Activated T-cell treated with anti-CD3 and anti-CD28 coated beads for 1 hour (primary cell): ENCODE data around the gene SDHAF2.
"Not testable (repeated sequence)": the region's sequence is repeated elsewhere in the genome, so short reads cannot be mapped to it uniquely, and the experiment has no call there.

ENCODE experiments used
- DNase-seq: peaks from one replicate; pipeline ENCODE4 v3.0.0-alpha.2; 2020; ENCODE audit warnings: low read depth

SDHAF2 gene

GRCh38 chr11:61425367-61426131, 4.4 kb upstream of the SDHAF2 start:
- DNase-seq: no peak

DNA sequence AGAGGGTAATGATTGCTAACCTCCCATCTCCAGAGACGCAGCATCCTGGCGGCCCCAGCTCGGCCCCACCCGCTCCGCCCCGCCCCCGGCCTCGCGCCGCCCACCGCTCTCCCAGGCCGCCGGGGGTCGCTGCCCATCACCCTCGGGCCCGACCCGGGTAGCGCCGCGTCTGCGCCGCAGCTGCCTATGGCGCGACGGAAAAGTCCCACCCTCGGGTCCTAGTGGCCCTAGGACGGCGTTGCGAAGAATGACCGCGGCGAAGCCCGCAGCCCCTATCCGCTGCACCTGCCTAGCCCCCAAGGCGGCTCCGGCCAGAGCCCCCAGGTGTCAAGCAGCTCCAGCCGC, 606 bp upstream of the SDHAF2 start:
- DNase-seq: peak; percentile 60

DNA sequence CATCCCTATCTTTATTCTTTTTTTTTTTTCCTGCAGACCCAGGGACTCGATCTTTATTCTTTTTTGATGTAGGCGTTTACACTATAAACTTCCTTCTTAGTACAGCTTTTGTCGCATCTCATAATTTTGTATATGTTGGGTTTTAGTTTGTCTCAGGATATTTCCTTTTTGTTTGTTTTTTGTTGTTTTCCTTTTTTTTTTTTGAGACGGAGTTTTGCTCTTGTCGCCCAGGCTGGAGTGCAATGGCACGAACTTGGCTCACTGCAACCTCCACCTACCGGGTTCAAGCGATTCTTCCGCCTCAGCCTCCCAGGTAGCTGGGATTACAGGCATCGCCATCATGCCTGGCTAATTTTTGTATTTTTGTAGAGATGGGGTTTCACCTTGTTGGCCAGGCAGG, 915 bp downstream of the SDHAF2 start:
- not testable (repeated sequence) for DNase-seq

- DNase-seq: no peak
Measured at GRCh38 chr11:61437496-61437895, 7.6 kb downstream of the SDHAF2 start.

DNA sequence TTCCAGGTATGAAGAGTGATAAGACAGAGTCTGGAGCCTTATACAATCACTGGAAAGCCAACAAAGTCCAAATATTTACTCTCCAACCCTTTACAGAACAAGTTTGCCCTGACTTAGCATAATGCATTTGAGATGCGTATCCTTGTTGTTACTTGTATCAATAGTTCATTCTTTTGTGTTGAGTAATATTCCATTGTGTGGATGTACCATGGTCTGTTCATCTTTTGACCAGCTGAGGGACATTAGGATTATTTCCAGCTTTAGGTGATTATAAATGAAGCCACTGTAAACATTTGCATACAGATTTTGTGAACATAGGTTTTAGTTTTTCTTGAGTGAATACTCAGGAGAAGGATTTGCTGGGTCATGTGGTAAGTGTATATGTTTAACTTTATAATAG, 9.7 kb downstream of the SDHAF2 start:
- no peak for DNase-seq

- DNase-seq: no peak
Measured at GRCh38 chr11:61442616-61443015, 12.7 kb downstream of the SDHAF2 start.

DNA sequence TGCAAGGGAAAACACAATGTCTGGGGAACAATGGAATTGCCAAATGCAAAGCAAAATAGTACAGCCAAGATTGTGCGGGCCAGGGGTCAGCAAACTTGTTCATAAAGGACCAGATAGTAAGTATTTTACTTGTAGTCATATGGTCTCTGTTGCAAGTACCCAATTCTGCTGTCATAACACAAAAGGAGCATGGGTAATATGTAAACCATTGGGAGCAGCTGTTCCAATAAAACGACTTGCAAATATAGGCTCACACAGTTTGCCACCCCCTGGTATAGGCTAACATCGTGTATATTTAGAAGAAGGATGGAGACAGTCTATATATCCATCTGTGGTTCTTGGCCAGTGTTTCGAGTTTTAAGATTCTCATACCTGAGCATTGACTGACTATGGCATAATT, 15.6 kb downstream of the SDHAF2 start:
- DNase-seq: no peak

GRCh38 chr11:61446211-61446651, 16.3 kb downstream of the SDHAF2 start:
- peak; percentile 66 for DNase-seq

DNA sequence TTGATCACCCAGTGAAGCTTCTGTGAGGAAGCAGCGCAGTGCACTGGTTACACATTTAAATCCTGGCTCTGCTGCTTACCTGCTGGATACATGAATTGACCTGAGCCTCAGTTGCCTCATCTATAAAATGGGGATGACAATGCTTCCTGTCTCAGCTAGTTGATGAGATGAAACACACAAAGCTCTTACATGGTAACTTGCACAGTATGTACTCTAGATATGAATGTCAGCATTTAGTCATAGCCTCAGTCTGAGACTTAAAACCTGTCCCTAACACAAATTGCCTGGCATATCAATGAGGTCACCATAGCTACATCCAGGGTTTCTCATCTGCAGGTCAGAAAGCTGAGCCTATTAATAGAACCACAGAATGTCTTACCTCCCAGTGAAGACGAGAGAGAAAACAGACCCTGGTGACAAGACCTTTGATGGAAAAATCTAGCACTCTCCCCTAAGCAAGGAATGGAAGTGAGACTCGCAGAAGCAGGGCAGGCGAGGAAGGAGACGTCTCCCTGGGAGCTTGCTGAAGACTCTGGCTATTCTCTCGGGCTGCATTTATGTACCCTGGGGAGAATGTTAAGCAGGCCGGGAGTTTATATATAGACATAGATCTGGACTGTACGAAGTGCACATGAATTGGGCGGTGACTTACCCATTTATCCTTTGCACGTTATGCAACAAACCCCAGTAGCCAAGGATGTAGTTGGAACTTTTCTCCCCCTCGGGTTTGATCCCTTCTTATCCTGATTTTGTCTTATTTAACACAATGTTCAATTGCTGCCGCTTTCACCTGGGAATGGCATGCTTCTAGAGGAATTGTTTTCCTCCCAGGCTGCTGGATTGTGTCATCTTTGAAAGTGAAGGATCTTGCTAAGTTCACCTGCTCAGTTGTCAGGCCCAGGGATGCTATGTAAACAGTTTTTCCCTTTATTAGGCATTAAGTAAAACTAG, 18.0 kb downstream of the SDHAF2 start:
- no peak for DNase-seq

DNA sequence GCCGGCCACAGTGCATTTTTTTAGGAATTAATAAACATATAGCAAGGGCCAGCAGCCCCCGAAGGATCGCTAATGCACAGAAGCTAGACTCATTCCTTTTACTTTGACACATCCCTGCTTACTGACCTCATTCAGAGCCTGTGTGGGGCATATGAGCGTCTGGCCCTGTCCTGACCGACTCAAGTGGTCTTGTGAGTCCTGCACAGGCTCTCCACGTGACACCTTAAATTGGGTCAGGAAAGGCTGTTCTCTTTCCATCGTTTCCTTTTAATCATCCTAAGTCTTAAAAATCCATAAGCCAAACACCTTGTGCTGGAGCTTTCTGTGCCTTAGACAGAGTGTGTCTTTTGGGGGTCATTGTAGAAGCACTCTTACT, 18.6 kb downstream of the SDHAF2 start:
- no peak for DNase-seq

GRCh38 chr11:61452825-61453224, 22.9 kb downstream of the SDHAF2 start:
- no peak for DNase-seq

- no peak for DNase-seq
Measured at GRCh38 chr11:61453695-61454094, 23.8 kb downstream of the SDHAF2 start.

GRCh38 chr11:61454520-61454919, 24.6 kb downstream of the SDHAF2 start:
- no peak for DNase-seq

GRCh38 chr11:61460474-61460881, 30.6 kb downstream of the SDHAF2 start:
- DNase-seq: no peak

- DNase-seq: no peak
Measured at GRCh38 chr11:61460986-61461385, 31.1 kb downstream of the SDHAF2 start.

- not testable (repeated sequence) for DNase-seq
Measured at GRCh38 chr11:61467602-61468001, 37.7 kb downstream of the SDHAF2 start.

DNA sequence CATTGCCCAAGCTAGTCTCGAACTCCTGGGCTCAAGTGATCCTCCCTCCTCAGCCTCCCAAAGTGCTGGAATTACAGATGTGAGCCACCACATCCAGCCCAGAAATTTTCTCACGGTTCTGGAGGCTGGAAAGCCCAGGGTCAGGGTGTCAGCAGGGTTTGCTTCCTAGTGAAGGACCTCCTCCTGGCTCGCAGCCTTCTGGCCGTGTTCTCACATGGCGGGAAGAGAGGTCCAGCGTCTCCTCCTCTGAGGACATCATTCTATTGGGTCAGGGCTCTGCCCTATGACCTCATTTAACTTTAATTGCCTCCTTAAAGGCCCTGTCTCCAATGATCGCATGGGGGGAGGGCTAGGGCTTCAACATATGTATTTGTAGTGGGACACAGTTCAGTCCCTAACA, 38.1 kb downstream of the SDHAF2 start:
- no peak for DNase-seq

DNA sequence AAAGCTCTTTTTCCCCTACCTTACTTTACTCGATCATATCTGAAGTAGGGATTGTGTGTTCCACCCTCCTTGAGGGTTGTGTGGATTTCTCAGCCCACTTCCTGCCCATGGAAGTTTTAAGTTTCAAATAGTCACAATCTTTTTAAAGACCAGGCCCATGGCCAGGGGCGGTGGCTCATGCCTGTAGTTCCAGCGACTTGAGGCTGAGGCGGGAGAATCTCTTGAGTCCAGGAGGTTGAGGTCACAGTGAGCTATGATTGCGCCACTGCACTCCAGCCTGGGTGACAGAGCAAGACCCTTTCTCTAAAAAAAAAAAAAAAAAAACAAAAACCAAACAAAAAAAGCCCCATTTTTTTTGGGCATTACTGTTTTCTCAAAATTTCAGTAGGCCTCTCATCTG, 42.4 kb downstream of the SDHAF2 start:
- no peak for DNase-seq

DNA sequence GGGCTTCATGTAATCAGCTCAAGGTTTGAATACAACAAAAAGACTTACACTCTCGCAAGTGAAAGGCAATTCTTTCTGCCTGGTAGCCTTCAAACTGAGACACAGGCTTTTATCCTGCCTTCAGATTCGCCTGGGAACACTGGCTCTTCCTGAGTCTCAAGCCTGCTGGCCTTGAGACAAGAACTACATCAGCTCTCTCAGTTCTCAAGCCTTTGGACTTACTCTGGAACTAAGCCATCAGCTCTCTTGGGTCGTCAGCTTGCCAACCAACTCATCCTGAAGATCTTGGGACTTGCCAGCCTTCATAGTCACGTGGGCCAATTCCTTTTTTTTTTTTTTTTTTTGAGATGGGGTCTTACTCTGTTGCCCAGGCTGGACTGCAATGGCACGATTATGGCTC, 42.9 kb downstream of the SDHAF2 start:
- no peak for DNase-seq

GRCh38 chr11:61473370-61474012, 43.6 kb downstream of the SDHAF2 start:
- no peak for DNase-seq

DNA sequence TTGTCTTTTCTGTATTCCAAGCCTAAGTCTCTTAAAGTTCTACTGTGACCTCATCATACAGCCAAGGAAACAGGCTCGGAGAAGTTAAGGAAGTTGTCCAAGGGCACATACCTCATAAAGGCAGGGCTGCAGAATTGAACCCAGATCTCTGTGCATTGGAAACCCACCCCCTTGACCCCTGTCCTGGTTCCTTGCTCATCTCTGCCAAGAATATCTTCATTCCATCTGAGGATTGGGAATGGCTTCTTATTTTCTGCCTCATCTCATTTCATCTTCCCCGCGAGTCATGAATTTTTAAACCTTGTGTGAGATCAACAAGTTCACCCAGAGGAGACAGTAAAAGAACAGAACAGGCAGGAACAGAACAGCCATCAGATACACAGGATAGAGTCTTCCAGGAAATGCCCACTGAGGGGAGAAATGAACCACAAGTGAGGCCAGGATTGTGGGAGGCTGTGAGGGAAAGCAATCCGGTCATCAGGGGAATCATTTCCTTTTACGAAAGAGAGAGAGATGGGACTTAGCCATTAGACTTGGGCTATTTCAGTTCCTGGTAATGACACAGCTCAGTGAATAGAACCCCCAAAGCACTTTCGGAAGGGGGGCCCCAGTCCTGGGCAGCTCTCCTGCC, 44.2 kb downstream of the SDHAF2 start:
- DNase-seq: no peak

DNA sequence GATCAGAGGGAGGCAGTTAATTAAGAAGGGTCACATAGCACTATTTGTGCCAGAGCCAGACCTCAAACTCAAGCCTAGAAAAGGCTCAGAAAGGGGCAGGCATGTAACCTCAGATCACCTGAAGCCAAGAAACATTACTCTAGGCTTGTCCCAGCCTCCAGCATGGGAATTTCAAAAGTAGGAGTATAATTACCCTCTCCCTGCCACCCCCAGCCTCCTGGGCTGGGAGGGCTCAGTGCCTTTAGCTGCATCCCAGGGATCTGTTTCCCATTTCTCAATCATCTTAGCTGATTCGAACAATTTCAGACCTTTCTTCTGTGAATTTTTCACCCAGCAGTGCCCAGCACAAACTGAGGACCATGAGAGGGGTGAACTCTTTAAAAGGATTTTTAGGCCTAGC, 45.5 kb downstream of the SDHAF2 start:
- no peak for DNase-seq
